Occipital lobe (tissue), 3 donors: ENCODE results near the gene SH2D1A. TPM values are rescaled to one million over a fixed set of nuclear protein-coding genes. Genes with fewer than 3 reads are reported as not detected.

ENCODE experiments used
- DNase-seq: peaks from one replicate; lab custom pipeline; 2025; lab: John Stamatoyannopoulos, UW
- small RNA-seq: library from RNA; depleted of rRNA; stranded (forward); fragments of <200 nt; gene quantifications from one replicate; pipeline ENCODE3, GENCODE V24; 2014
- total RNA-seq: library from RNA; depleted of rRNA; stranded (reverse); fragments of >200 nt; gene quantifications from one replicate; pipeline ENCODE4 v1.2.3, GENCODE V29; 2014

Gene SH2D1A
- total RNA-seq, 1 donor from 2014 or later, result not detected

GRCh38 chrX:124415115-124415800, 68.9 kb downstream of the SH2D1A start:
- DNase-seq, result no peak

- DNase-seq, result no peak
Observed at GRCh38 chrX:124421898-124422655, 75.7 kb downstream of the SH2D1A start.

Small RNA genes within 50 kb of the gene (small RNA-seq; reads per million reads assigned to genes)
- gene AL022718.1, result not detected

Other genes starting within 250 kb of the SH2D1A start
- gene TEX13D, start 13.9 kb upstream of the SH2D1A start, total RNA-seq, result not detected